ENCODE data around the gene DENND1A.
"Not testable (repeated sequence)": the region's sequence is repeated elsewhere in the genome, so short reads cannot be mapped to it uniquely, and the experiment has no call there.

Gene DENND1A

DNA sequence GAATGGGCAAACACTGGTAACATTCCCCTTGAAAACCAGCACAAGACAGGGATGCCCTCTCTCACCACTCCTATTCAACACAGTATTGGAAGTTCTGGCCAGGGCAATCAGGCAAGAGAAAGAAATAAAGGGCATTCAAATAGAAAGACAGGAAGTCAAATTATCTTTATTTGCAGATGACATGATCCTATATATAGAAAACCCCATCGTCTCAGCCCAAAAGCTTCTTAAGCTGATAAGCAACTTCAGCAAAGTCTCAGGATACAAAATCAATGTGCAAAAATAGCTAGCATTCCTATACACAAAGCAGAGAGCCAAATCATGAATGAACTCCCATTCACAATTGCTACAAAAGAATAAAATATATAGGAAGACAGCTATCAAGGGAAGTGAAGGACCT, 501.5 kb downstream of the DENND1A start:
- DNase-seq; intact Hi-C loops (cut with DNase I): not testable (repeated sequence)

DNA sequence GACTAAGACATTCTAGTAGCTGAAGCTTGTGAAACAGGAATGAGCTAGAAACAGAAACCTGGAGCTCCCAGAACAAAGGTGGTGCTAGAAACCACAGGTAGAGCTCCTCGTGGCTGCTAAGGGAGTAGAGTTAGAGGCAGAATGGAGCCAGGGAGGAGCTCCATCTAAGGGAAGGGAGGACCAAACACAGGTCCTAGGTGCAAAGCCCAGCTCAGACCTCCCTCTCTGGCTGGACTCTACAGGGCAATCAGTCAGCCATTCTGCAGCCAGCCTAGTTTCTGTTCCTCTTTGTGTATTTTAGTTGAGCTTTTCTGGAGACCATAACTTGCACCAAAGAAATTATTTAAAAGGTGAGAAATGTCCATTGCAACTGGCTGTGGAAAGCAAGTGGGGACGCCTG, 503.5 kb downstream of the DENND1A start:
- DNase-seq = peak in 4 of 42 donors; percentile 1 to 15 (median 12)
- intact Hi-C loops (cut with DNase I) = no loop called here

DNA sequence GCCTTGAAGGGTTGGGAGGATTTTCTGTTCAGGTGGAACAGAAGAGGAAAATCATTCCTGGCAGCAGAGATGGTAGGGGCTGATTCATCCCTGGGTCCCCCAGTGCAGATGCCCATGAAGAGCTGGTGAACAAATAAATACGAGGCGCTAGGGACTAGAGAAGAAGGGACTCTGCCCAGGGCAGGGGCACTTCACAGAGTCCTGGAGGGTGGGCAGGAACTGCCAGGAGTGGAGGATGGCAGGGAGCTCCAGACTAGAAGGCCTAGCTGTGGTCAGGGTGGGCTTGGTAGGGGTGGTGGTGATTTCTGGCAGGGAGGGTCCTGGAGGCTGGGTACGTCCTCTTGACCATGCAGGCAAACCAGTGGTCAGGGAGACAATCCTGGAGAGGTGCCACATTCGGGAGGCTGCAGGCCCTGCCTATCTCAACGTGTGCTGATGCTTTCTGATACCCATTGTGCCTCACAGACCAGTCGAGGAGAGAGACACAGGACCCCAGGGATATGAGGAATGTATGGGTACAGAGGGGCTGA, 504.0 kb downstream of the DENND1A start:
- peak in 3 of 42 donors; percentile 10 to 14 (median 12) for DNase-seq
- intact Hi-C loops (cut with DNase I) = no loop called here

DNA sequence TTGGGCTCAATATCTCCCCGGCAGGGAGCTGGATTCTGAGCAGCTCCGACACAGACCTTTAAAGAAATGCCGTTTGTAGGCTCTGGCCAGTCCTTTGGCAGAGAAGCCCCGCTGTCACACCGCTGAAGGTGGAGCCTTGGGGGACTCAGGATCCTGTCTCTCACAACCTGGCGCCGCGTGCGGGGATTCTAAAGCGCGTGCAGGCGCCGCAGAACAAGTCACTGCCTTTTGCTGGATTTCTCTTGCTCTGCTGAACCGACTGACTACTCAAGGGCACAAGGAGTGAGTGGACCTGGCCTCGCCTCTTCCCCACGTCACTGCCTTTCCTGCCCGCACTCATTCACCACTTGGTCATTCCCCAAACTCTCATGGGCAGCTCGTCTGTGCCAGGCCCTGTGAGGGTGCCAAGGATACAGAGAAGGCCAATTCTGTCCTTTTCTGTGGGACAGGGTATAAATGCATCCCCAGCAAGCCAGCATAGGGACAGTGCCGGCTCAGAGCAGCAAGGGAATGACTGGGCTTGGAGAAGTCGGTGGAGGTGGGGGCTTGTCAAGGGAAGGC, 504.6 kb downstream of the DENND1A start:
- peak in 30 of 42 donors; percentile 12 to 74 (median 42) for DNase-seq
- intact Hi-C loops (cut with DNase I) = no loop called here

DNA sequence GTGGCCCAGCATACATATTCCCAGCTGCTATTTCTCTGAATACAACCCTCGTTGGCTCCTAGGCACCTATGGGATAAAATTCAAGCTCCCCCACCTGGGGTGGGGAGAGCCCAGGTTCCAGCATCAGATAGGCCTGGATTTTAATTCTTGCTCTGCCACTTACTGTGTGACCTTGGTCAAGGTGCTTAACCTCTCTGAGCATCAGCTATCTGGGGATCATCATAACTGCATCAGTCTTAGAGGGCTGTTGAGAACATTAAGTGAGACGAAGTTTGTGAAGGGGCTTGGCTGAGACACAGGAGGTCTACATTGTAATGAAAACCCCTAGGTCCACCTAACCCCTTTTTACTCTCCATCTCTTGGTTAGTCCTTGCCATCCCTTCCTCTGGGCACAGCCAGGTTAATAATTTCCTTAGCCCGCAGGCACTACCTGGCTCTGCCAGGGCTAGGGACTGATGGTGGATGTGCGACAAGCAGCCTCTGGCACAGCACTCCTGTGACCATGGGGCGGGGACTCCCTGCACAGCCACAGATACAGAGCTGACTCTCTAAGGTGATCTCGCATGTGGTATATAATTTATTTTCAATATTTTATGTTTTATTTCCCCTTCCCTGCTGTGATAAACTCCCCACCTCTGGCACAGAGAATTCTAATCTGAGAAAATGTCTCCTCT, 505.2 kb downstream of the DENND1A start:
- DNase-seq = peak in 3 of 42 donors; percentile 4 to 31 (median 7)

DNA sequence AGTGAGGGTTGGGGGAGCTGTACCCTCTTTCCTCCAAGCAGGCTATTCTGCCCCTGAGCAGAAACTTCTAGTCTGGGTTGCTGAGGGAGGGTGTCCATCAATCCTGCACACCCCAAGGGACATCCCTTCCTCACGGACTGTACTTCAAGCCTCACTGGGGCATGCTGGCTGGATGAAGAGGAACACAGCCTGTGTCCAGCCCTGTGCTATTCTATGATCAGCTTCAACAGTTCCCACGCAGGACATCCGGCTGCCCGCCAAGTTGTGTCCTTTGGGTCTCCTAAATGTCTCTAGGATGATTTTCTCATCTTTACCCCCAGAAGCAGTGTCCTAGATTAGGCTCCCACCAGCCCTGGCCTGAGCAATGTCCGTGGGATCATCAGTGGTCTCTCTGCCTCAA, 505.8 kb downstream of the DENND1A start:
- intact Hi-C loops (cut with DNase I) = no loop called here

More for the DNA sequence above, 505.2 kb downstream of the DENND1A start:
- intact Hi-C loops (cut with DNase I) = no loop called here

DNA sequence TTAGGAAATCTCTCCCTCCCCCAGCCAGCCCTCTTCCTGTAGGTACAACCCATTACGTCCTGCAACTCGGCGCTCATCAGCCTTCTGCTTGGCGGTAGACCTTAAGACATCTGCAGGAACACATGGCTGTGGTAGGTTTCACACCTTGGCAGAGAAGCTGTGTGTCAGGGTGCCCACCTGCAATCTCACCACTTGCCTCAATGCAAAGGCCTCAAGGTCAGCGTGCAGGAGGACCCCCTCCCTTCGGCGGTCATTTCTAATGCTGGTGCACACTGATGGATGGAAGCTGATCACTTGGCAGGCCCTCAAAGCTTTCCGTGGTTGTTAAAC, 506.6 kb downstream of the DENND1A start:
- DNase-seq = peak in 2 of 42 donors; percentile 8 to 14
- intact Hi-C loops (cut with DNase I) = no loop called here

More for the DNA sequence above, 505.8 kb downstream of the DENND1A start:
- peak in 3 of 42 donors; percentile 2 to 25 (median 10) for DNase-seq

DNA sequence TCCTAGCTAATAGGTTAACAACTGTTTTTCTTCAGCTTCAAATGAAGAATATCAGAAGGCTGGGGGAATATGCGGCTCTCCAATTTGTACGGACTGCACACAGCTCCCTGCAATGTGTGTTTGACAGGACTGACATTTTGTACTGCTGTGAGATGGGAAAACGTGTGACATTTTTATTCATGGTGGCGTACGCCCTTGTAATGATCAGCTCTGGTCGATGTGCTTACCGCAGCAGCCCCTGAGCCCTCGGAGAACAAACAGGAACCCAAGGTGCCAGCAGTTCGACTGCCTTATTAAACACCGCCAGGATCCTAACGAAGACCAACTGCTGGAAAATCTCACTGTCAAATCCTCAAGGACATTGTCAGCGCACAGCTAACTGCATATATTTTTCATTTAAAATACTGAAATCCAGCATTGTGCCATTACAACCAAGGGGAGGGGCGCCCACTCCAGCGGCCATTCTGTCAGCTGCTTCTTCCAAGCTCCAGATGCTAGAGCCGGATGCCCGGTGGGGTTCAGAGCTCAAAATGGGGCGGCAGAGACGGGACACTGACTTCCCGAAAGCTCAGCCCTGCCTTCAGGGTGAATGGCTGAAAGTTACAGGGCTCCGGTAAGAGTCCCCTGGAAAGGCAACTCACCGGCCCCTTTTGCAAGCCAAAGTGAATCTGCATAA, 507.2 kb downstream of the DENND1A start:
- intact Hi-C loops (cut with DNase I) = no loop called here
- peak in 4 of 42 donors; percentile 8 to 36 (median 22) for DNase-seq

DNA sequence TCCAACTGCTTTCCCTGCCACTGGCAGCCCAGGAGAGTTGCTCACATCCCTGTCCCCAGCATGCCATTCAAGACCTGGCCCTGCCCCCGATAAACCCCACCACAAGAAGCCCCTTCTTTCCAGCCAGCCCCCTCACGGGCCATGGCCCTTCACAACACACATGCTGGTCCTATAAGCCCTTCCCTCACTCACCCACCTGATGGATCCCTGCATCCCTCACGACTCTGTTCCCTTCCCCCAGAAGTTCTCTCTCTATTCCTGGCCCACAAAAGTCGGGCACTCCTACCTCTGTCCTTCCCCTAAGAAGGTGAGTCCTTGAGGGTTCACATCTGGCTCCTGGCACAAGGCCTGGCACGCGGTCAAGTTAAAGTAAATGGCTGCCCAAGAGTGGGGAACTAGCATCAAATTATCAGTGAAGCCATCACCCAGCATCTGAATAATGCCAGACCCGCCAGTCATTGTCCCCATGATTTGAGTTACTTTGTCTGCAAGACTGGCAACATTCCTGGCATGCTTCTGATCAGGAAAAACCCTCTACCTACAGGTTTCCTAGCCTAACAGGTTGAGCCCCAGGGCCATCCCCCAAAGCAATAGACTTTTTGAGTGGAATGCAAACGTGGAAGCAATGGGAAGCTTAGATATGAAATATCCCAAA, 508.0 kb downstream of the DENND1A start:
- DNase-seq = peak in 1 of 42 donors; percentile 25
- intact Hi-C loops (cut with DNase I) = no loop called here

DNA sequence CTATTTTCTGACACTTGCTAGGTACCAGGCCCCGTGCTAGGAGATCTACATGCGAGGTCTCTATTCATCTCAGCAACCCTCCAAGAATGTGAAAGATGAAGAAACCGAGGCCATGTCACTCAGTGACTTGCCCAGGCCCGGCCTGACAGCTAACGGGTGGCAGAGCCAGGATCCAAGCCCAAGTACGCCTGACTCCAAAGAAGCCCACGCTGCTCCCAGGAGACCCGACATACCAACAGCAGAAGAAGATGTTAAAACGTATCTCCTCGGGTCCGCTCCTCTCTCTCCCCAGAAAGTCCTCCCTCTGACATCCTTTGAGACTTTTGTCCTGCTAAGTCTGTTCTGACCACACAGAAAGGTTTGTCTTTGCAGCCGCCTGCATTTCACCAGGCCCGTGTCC, 508.7 kb downstream of the DENND1A start:
- DNase-seq = peak in 2 of 42 donors; percentile 14 to 25
- intact Hi-C loops (cut with DNase I) = no loop called here

DNA sequence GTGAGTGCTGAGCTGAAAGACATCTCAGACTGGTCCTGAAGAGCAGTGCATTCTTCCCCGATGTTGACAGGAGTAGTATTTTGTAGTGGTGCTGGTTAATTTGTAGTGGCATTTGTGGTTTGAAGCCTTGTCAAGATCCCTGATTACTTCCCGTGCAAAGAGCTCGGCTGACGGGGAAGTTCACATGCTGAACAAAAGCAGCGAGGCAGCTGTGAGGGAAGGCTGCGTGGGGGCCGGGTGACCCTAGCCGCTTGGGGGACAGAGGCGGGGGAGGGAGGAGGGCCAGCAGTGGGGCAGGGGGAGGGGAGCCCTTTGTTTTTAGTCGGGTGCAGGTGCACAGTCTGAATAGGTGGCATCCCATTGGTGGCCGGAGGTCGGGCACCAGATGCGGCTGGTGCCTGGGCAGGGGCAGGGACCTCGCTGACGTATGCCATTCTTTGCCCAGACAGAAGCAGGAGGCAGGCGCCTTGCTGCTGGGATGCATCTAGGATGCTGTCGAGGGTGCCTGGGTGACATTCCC, 509.3 kb downstream of the DENND1A start:
- DNase-seq = peak in 2 of 42 donors; percentile 14 to 37
- intact Hi-C loops (cut with DNase I) = no loop called here

DNA sequence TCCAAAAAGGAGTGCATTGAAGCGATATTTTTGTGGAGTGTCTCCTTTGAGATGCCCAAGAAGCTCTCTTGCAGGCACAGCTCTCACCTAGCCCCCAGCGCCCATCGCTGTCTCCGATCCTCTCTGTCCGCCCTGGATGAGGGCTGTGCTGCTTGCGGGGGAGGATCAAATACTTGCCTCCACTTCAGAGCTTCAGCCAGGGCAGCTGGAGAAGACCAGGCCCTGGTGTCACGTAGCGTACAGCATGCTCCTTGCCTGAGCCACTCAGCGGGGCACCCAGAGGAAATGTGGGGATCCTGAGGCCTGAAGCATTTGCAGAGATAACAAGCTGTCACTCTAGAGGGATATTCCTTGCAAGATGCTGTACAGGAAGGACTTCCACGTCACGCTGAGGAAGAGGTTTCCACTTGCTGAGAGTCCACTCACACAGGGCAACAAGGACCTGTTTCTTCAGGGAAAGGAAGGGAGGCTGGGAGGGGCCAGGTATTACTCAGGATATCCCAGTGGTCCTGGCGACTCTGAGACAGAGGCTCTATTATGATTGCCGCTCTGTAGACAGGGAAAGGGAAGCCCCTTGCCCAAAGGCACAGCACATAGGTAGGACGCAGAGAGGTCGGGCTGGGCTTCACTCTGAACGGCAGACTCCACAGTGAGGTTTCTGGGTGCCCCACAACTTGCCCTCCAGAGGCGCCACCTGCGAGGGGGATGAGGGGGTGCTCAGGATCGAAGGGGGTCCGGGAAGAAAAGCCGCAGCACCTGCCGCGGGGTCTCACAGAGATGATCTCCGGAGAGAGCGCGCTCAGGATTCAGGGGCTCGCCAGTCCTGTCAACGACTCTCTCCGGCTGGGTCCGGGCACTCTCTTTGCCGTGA, 510.0 kb downstream of the DENND1A start:
- peak in 4 of 42 donors; percentile 7 to 29 (median 19) for DNase-seq
- intact Hi-C loops (cut with DNase I) = loop anchor here (10.0 kb wide), 1 partner anchor 55 kb away; no protein-coding TSS in a partner anchor

DNA sequence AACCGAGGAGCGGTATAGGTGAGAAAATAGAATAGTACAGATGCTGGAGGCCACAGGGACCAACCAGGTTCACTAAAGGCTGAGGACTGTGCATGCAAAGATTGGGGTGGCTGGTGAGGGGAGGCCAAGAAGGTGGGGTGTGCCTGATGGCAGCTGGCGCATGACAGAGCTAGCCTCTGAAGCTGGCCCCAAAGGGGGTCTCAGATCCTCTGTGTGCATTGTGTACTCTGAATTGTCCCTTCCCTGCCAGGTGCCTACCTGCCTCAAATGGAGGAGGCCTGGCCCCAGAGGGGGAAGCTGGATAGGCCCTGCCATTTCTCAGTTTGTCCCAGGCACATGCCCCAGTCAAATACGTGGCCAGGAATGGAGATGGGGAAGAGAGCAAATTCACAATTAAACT, 510.8 kb downstream of the DENND1A start:
- peak in 3 of 42 donors; percentile 1 to 16 (median 7) for DNase-seq
- intact Hi-C loops (cut with DNase I) = loop anchor here (10.0 kb wide), 1 partner anchor 56 kb away; no protein-coding TSS in a partner anchor

DNA sequence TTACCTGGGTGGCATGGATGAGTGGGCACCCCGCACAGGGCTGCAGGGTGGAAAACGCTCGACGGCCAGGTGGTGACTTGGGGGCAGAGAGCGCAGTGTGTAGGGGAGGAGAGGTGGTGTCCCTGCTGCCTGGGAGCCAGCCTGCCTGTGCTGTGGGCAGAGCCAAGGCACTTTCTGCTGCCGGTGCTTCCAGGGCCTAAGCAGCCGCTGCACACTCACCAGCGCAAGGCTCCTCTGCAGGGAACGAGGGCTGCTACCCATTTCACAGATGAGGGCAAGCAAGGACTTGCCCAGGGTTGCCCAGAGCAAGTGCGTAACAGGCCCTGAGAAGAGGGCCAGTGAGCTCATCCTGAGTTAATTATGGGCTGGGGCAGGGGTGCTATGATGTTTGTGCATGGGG, 511.4 kb downstream of the DENND1A start:
- peak in 2 of 42 donors; percentile 2 to 4 for DNase-seq
- intact Hi-C loops (cut with DNase I) = loop anchor here (10.0 kb wide), 1 partner anchor 56 kb away; no protein-coding TSS in a partner anchor

DNA sequence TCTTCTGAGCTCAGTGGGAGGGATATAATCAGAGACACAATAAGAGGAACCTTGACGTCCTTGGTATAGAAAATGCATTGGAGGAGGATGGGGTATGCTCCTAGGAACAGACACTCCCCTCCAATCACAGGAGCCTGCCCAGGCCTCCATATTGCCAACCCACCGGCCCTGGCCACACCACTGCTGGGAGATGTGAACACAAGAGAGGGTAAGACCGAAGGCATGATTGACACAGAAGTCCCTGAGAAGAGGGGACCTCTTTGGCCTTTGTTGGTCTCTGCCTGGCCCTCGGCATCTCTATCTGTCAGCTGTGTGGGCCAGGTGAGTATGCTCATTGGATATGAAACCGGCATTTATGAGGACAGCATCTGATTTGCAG, 511.9 kb downstream of the DENND1A start:
- DNase-seq = peak in 1 of 42 donors; percentile 5
- intact Hi-C loops (cut with DNase I) = loop anchor here (10.0 kb wide), 1 partner anchor 57 kb away; no protein-coding TSS in a partner anchor

DNA sequence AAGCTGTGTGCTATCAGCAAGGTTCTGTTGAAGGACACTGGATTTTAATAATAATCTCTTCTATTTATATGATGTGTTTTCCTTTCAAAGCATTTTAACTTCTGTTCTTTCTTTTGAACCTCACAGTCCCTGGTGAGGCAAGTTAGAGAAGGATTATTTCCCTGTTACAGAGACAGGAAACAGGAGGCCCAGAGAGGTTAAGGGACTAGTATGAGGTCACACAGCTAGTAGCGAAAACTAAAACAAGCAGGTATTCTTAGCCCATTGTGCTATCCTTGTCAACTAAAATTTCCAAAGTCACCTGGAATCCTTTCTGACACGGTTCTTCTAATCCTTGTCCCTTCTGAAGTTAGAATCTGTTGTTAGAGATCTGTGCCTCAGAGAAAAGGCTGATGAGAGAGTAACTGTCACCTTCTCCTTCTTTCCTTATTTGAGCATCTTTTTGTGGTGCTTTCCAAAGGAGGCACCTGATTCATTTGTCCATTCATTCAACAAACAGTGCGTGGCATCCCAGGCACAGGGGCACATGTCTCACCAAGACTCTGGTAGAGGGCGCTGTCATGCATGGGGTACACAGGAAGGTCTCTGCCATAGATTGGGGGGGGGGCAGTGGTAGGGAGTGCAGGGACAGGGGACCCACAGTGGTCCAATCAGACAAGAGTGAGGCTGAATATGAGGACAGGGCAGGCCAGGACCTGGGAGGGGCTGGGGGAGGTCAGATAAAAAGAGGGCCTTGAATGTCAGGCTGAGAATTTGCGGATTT, 512.5 kb downstream of the DENND1A start:
- intact Hi-C loops (cut with DNase I) = loop anchor here (10.0 kb wide), 1 partner anchor 57 kb away; no protein-coding TSS in a partner anchor
- peak in 1 of 42 donors; percentile 3 for DNase-seq

DNA sequence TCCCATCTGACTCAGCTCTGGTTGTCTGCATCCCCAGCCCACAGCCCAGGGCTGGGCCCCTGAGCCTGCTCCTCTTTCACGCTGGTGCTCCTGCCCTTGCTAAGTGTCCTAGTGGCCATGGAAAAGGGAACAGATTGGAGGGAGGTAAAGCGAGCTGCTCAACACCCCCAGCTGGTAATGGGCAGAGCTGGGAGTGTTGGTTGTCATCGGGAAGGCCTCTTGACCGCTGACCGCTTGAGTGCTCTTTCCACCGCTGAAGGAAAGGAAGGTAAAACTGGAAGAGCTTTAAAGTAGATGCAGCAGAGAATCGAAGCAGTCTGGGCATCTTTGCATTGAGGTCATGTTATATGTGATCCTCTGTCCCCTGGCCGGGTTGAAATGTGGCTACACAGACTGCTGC, 513.8 kb downstream of the DENND1A start:
- no peak for DNase-seq
- intact Hi-C loops (cut with DNase I) = loop anchor here (10.0 kb wide), 1 partner anchor 59 kb away; no protein-coding TSS in a partner anchor

Data from head of caudate nucleus (tissue), 42 donors.